Spinal cord (tissue), 10 donors: ENCODE data around the gene MRAP. TPM values are rescaled to one million over a fixed set of nuclear protein-coding genes. Genes with fewer than 3 reads are reported as not detected.
"Not testable (repeated sequence)": the region's sequence is repeated elsewhere in the genome, so short reads cannot be mapped to it uniquely, and the experiment has no call there.

Experiments used
- DNase-seq, 6 donors: peaks; one replicate each; pipeline versions ENCODE4 v3.0.0 to v3.0.0-alpha.2; 2013 to 2015; ENCODE audit warnings: low spot score in 6 of 6, low read depth in 4 of 6
- H3K27ac ChIP-seq: one replicate; pipeline ENCODE4 v1.5.1; 2013; ENCODE audit warnings: low read depth, low read length, control low read depth
- H3K27me3 ChIP-seq: one replicate; pipeline ENCODE4 v1.6.1; 2013; ENCODE audit warnings: low read length; ENCODE audit not compliant: control insufficient read depth, insufficient read depth
- H3K36me3 ChIP-seq: one replicate; pipeline ENCODE4 v1.6.1; 2013; ENCODE audit warnings: low read length; ENCODE audit not compliant: control insufficient read depth, insufficient read depth
- H3K4me1 ChIP-seq: one replicate; pipeline ENCODE4 v1.6.1; 2013; ENCODE audit warnings: low read length; ENCODE audit not compliant: control insufficient read depth, insufficient read depth
- H3K4me3 ChIP-seq: one replicate; pipeline ENCODE4 v1.5.1; 2013; ENCODE audit warnings: low read depth, low read length, control low read depth
- H3K9me3 ChIP-seq: one replicate; pipeline ENCODE4 v1.6.1; 2013; ENCODE audit warnings: low read length; ENCODE audit not compliant: control insufficient read depth, insufficient read depth
- WGBS: methylation state at CpG from one replicate; pipeline ENCODE4 v1.1.5; 2013; ENCODE audit warnings: missing lambda C conversion rate; ENCODE audit not compliant: insufficient coverage; 5-methylcytosine and 5-hydroxymethylcytosine counted together
- polyA plus RNA-seq, 2 donors: library from polyadenylated mRNA; unstranded; fragments of 120-200 nt; gene quantifications; one replicate each; pipeline ENCODE4 v1.2.1, GENCODE V29; 2013; ENCODE audit not compliant: insufficient read length in 2 of 2
- total RNA-seq, 2 donors: library from RNA; depleted of rRNA in 1 of 2; stranded (reverse); fragments of 120-200 nt in 1 of 2; fragments of >200 nt in 1 of 2; gene quantifications; one replicate each; pipeline versions ENCODE4 v1.2.3 to v1.2.4, GENCODE V29; 2013 to 2014
- donor health status: healthy.

Gene MRAP
- total and polyA plus RNA-seq, 4 donors: 1.4 to 2.3 TPM; not detected in 2

GRCh38 chr21:32308696-32309095 lies 10.0 kb downstream of the MRAP start:
- no peak overlapping the region for H3K27ac ChIP-seq

GRCh38 chr21:32309906-32310460 lies 11.3 kb downstream of the MRAP start:
- Histone ChIP-seq H3K9me3 (no peaks in the 10 kb centered on the region), H3K4me3 (no peak overlapping the region), H3K27me3 (no peaks in the 10 kb centered on the region), H3K27ac (no peak overlapping the region), H3K36me3 (peaks cover 38% of the 10 kb centered on the region), H3K4me1 (peaks cover 22% of the 10 kb centered on the region)
- DNase-seq: no peak
- WGBS: 88% methylated on average over 6 of the region's 7 CpGs

More at GRCh38 chr21:32308696-32309095, 10.0 kb downstream of the MRAP start:
- Histone ChIP-seq H3K4me1 (peaks cover 22% of the 10 kb centered on the region), H3K4me3 (no peak overlapping the region), H3K36me3 (peaks cover 28% of the 10 kb centered on the region), H3K9me3 (no peaks in the 10 kb centered on the region), H3K27me3 (no peaks in the 10 kb centered on the region)
- no peak for DNase-seq
- 91% methylated on average over 10 of the region's 10 CpGs for WGBS

- not testable (repeated sequence) for DNase-seq, H3K4me3 ChIP-seq, H3K27me3 ChIP-seq, H3K27ac ChIP-seq, H3K9me3 ChIP-seq
- WGBS: no CpG with 5 or more reads among the region's 9 CpGs
- Histone ChIP-seq H3K4me1 (peaks cover 17% of the 10 kb centered on the region), H3K36me3 (peaks cover 48% of the 10 kb centered on the region)
Observed at GRCh38 chr21:32310976-32311375, 12.3 kb downstream of the MRAP start.

GRCh38 chr21:32311621-32312020 lies 13.0 kb downstream of the MRAP start:
- DNase-seq: no peak
- peaks cover 55% of the 10 kb centered on the region for H3K36me3 ChIP-seq
- 88% methylated on average over 9 of the region's 9 CpGs for WGBS
- no peak overlapping the region for H3K4me3 ChIP-seq
- peaks cover 11% of the 10 kb centered on the region for H3K4me1 ChIP-seq
- H3K9me3 ChIP-seq: no peaks in the 10 kb centered on the region
- H3K27ac ChIP-seq: no peak overlapping the region
- no peaks in the 10 kb centered on the region for H3K27me3 ChIP-seq

- peak in 2 of 6 donors; percentile 18 to 74 for DNase-seq
- Histone ChIP-seq H3K27me3 (no peaks in the 10 kb centered on the region), H3K4me1 (peaks cover 10% of the 10 kb centered on the region), H3K9me3 (no peaks in the 10 kb centered on the region), H3K27ac (no peak overlapping the region), H3K36me3 (peaks cover 62% of the 10 kb centered on the region), H3K4me3 (no peak overlapping the region)
- 90% methylated on average over 4 of the region's 5 CpGs for WGBS
Observed at GRCh38 chr21:32312326-32312725, 13.7 kb downstream of the MRAP start.

- peaks cover 68% of the 10 kb centered on the region for H3K36me3 ChIP-seq
- H3K27ac ChIP-seq: no peak overlapping the region
- H3K4me3 ChIP-seq: no peak overlapping the region
- H3K27me3 ChIP-seq: no peaks in the 10 kb centered on the region
- whole genome bisulfite sequencing: 92% methylated on average over 5 of the region's 6 CpGs
- DNase-seq: no peak
- H3K4me1 ChIP-seq: peaks cover 10% of the 10 kb centered on the region
- H3K9me3 ChIP-seq: no peaks in the 10 kb centered on the region
Observed at GRCh38 chr21:32312976-32313375, 14.3 kb downstream of the MRAP start.

- Histone ChIP-seq H3K4me3 (no peak overlapping the region), H3K27me3 (no peaks in the 10 kb centered on the region), H3K27ac (no peak overlapping the region), H3K9me3 (no peaks in the 10 kb centered on the region), H3K4me1 (peaks cover 10% of the 10 kb centered on the region), H3K36me3 (peaks cover 73% of the 10 kb centered on the region)
- no peak for DNase-seq
- 93% methylated on average over 12 of the region's 16 CpGs for WGBS
Observed at GRCh38 chr21:32314806-32315205, 16.2 kb downstream of the MRAP start.

- 98% methylated on average over 14 of the region's 14 CpGs for WGBS
- Histone ChIP-seq H3K36me3 (peaks cover 73% of the 10 kb centered on the region), H3K9me3 (no peaks in the 10 kb centered on the region), H3K4me1 (peaks cover 18% of the 10 kb centered on the region), H3K27me3 (no peaks in the 10 kb centered on the region), H3K27ac (no peak overlapping the region), H3K4me3 (no peak overlapping the region)
- DNase-seq: no peak
Observed at GRCh38 chr21:32315511-32316281, 17.0 kb downstream of the MRAP start.

- no peak overlapping the region for H3K4me3 ChIP-seq
- no peak overlapping the region for H3K27ac ChIP-seq
- DNase-seq: no peak
- no peaks in the 10 kb centered on the region for H3K27me3 ChIP-seq
- H3K9me3 ChIP-seq: no peaks in the 10 kb centered on the region
- peaks cover 20% of the 10 kb centered on the region for H3K4me1 ChIP-seq
- 95% methylated on average over 19 of the region's 22 CpGs for WGBS
- H3K36me3 ChIP-seq: peaks cover 76% of the 10 kb centered on the region
Observed at GRCh38 chr21:32316361-32317215, 17.9 kb downstream of the MRAP start.
